Rectal smooth muscle tissue (tissue), 1 donor: ENCODE measurements around the gene RSPO1.

Experiments
- H3K27ac ChIP-seq: one replicate; pipeline ENCODE4 v1.7.0; 2013; ENCODE audit warnings: low read depth, low read length, inconsistent platforms
- H3K27me3 ChIP-seq: one replicate; pipeline ENCODE4 v1.7.0; 2013; ENCODE audit warnings: low read length; ENCODE audit not compliant: control insufficient read depth, insufficient read depth
- H3K36me3 ChIP-seq: one replicate; pipeline ENCODE4 v1.7.0; 2013; ENCODE audit warnings: low read length; ENCODE audit not compliant: control insufficient read depth, insufficient read depth
- H3K4me1 ChIP-seq: one replicate; pipeline ENCODE4 v1.7.0; 2013; ENCODE audit warnings: low read length; ENCODE audit not compliant: control insufficient read depth, insufficient read depth
- H3K4me3 ChIP-seq: one replicate; pipeline ENCODE4 v1.7.0; 2013; ENCODE audit warnings: low read length
- H3K9ac ChIP-seq: one replicate; pipeline ENCODE4 v1.7.0; 2013; ENCODE audit warnings: low read length

The RSPO1 gene

DNA sequence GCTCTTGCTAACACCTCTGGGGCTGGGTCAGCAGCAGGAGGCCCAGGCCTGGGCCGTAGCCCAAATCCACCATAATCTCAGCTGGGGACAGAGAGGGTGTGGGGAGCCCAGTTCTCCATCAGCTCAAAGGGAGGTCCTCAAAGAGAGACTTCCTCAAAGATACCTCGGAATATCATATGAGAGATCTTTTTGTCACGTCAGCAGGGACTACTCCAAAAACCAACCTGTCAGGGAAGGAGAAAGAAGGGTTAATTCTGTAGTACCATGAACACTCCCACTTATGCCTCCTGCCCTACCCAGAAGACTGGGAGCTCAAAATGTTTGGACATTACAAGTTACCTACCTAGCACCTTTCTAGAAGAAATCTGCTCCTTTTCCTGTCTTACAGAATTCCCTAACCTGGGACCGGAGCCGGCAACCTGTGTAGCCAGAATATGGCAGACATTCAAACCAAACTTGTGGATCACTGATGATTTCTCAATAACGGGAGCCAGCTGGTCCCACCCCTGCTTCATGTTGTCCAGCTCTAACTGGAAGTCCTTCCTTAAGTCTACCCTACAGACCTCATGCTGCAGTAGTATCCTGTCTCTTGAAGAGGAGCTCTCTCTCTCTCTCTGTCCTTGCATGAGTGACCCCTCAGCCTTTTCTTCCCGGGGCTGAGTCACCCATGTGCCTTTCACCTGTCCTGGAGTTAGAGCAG lies 4.8 kb downstream of the RSPO1 start:
- Histone ChIP-seq H3K27ac (no peak overlapping the region), H3K27me3 (peaks cover 21% of the 10 kb centered on the region), H3K4me1 (no peaks in the 10 kb centered on the region), H3K4me3 (no peak overlapping the region), H3K9ac (no peak overlapping the region), H3K36me3 (no peaks in the 10 kb centered on the region)

DNA sequence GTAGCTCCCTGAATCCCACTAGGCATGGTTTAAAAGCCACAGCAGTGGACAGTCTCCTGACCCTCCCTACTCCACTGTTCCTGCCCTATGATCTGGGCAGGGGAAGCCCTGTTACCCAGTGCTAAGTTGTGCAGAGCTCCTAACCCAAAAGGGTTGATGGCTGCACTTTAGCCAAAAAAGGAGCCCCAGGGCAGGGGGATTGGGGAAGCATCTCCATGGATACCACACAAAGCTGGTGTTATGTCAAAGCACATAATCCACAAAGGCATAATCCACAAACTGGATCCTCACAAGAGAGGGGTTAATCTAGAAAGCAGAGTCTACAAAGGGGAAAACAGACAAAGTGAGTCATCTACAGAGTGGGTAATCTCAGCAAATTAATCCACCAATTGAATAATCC lies 5.7 kb downstream of the RSPO1 start:
- no peak overlapping the region for H3K4me3 ChIP-seq
- H3K27me3 ChIP-seq, result peaks cover 17% of the 10 kb centered on the region
- no peak overlapping the region for H3K27ac ChIP-seq
- no peak overlapping the region for H3K9ac ChIP-seq
- no peaks in the 10 kb centered on the region for H3K36me3 ChIP-seq
- no peaks in the 10 kb centered on the region for H3K4me1 ChIP-seq

DNA sequence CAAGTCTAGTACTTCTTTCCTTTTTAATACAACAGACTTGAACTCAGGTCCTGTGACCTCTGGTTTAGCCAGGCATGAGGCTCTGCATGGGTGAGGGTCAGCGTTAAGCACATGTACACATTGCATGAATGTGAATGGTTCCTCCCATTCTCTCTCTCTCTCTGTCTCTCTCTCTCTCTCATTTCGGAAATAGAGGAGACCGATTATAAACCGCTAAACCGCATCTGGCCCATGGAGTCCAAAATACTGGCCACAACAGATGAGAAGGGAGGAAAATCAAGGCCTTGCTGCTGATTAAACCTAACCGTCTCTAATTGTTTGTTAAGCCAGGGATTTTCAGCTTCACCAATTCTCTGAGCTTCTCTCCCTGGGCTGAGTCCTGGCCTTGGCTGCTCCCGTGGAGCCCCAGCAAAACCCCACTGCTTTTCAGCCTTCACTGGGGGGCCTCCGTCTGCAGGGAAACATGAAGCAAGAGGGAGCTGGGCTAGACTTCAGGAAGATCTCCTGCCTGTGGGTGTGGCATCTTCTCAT lies 6.6 kb downstream of the RSPO1 start:
- Histone ChIP-seq H3K4me3 (no peak overlapping the region), H3K4me1 (no peaks in the 10 kb centered on the region), H3K9ac (no peak overlapping the region), H3K27me3 (peaks cover 9% of the 10 kb centered on the region), H3K27ac (no peak overlapping the region), H3K36me3 (no peaks in the 10 kb centered on the region)

DNA sequence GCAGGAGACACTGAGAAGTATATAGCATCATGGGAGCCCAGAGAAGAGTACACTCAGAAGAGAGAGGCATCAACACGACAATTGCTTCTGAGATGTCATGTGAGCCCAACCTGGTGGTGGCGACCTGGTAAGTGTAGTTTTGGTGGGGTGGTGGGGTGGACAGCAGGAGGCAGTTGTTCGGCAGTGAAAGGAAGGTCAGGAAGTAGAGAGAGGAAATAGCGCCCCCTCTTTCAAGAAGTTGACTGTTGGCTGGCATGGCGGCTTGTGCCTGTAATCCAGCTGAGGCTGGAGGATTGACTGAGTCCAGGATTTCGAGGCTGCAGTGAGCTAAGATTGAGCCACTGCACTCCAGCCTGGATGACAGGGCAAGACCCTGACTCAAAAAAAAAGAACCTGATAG lies 12.6 kb downstream of the RSPO1 start:
- Histone ChIP-seq H3K4me3 (no peak overlapping the region), H3K9ac (no peak overlapping the region), H3K27me3 (no peaks in the 10 kb centered on the region), H3K36me3 (no peaks in the 10 kb centered on the region), H3K4me1 (no peaks in the 10 kb centered on the region), H3K27ac (no peak overlapping the region)

DNA sequence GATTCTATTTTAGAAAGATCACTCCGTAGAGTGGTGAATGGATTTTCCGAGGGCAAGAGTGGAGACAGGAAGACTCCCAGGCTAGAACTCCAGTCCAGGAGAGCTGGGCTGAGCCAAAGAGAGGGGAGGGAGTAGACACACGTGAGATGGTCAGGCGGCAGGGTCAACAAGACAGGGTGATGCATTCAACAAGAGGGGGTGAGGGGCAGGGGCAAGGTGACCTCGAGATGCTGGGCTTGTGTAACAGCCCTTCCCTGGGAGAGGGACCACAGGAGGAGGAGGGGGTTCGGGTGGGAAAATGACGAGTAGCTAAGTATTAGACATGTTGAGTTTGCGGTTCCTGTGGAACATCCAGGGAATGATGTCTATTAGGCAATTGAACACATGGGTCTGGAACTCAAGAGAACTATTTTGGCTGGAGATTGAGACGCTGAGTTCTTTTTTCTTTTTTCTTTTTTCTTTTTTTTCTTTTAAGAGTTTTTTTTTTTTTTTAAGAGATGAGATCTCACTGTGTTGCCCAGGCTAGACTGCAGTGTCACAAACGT lies 13.3 kb downstream of the RSPO1 start:
- H3K9ac ChIP-seq, result no peak overlapping the region
- H3K27me3 ChIP-seq, result no peaks in the 10 kb centered on the region
- H3K4me1 ChIP-seq, result no peaks in the 10 kb centered on the region
- H3K4me3 ChIP-seq, result no peak overlapping the region
- no peak overlapping the region for H3K27ac ChIP-seq
- no peaks in the 10 kb centered on the region for H3K36me3 ChIP-seq

DNA sequence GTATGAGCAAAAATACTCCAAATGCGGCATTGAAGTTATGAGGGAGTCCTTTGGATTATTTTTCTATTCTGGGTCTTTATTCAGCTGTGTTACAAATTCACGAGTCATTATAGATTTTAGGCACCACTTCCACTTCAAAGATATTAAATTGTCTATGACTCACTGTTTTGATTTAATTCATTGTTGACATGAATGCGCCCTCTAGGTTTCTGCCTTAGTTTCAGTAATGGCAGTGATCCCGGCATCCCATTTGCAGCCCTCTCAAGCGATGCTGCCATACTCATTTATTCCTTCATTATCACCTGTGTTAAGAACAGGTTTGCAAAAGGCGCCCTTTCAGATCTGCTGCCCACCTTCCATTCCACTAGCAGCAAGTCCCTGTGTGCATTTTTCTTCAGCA lies 14.0 kb downstream of the RSPO1 start:
- Histone ChIP-seq H3K4me3 (no peak overlapping the region), H3K4me1 (no peaks in the 10 kb centered on the region), H3K36me3 (no peaks in the 10 kb centered on the region), H3K9ac (no peak overlapping the region), H3K27me3 (peaks cover 5% of the 10 kb centered on the region), H3K27ac (no peak overlapping the region)

DNA sequence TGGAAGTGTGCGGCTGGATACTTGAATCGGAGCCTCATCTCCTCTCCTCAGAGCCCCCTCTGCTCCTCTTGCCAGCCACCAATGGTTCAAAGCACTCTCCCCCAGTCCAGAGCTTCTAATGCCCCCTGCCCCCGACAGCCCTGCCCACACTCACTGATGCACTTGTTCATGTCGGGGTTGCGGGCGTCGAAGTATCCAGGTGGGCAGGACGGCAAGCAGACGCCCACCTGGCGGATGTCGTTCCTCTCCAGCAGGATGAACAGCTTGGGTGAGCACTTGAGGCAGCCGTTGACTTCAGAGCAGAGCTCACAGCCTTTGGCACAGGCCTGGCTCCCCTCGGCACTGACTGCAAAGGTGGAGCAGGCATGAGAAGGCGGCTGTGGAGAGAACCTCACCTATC lies 18.4 kb downstream of the RSPO1 start:
- peaks cover 5% of the 10 kb centered on the region for H3K27me3 ChIP-seq
- no peak overlapping the region for H3K9ac ChIP-seq
- H3K27ac ChIP-seq, result no peak overlapping the region
- no peaks in the 10 kb centered on the region for H3K4me1 ChIP-seq
- H3K4me3 ChIP-seq, result no peak overlapping the region
- H3K36me3 ChIP-seq, result no peaks in the 10 kb centered on the region

DNA sequence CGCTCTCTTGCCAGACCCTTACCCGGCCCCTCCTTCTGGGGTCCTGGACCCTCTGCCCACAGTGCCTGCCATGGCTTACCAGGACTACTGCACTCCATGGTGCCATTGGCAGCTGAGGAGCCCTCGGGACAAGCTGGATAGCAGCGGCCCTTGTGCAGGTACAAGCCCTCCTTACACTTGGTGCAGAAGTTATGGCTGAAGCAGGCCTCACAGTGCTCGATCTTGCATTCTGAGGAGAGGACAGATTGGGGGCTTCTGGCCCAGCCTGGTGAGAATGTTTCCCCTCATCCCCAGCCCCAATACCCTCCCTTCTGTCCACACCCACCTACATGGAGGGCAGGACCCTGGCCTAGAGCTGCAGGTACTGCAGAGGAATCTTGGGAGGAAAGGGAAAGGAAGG lies 20.6 kb downstream of the RSPO1 start:
- Histone ChIP-seq H3K9ac (no peak overlapping the region), H3K4me3 (no peak overlapping the region), H3K4me1 (no peaks in the 10 kb centered on the region), H3K27me3 (peaks cover 5% of the 10 kb centered on the region), H3K27ac (no peak overlapping the region), H3K36me3 (no peaks in the 10 kb centered on the region)

DNA sequence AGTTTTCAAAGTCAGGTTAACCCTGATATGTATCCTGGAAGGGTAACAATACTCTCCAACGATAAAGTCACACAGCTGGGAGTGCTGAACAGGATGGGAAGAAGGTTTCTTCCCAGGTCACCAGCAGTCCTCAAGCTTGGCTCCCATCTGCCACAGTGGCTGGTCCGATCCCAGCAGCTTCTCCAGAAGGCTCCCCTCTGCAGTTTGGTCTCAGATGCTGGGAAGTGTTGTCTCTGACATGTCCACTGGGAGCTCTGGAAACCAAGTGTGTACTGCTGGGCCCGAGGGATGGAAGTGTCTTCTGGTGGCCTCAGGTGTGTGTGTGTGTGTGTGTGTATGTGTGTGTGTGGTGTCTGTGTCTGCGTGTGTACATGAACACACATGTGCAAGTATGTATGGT lies 22.5 kb downstream of the RSPO1 start:
- Histone ChIP-seq H3K9ac (no peak overlapping the region), H3K4me3 (no peak overlapping the region), H3K4me1 (peaks cover 4% of the 10 kb centered on the region), H3K36me3 (no peaks in the 10 kb centered on the region), H3K27me3 (peaks cover 5% of the 10 kb centered on the region), H3K27ac (no peak overlapping the region)

DNA sequence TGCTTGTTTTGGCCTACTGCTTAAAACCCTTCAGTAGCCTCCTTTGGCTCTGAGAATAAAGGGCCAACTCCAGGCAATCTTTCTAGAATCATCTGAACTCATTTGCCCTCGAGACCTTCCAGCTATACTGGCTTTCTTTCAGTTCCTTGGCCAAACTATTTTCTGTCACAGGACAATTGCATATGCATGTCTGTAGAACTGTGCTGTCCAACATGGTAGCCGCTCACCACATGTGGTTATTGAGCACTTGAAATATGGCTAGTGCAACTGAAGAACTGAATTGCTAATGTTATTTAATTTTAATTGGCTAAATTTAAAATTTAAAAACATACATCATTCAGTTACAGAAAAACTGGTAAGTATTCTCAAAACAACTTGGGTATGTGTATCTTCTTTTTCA lies 24.7 kb downstream of the RSPO1 start:
- no peaks in the 10 kb centered on the region for H3K27me3 ChIP-seq
- H3K9ac ChIP-seq, result no peak overlapping the region
- no peaks in the 10 kb centered on the region for H3K36me3 ChIP-seq
- H3K27ac ChIP-seq, result no peak overlapping the region
- H3K4me3 ChIP-seq, result no peak overlapping the region
- H3K4me1 ChIP-seq, result peaks cover 12% of the 10 kb centered on the region

DNA sequence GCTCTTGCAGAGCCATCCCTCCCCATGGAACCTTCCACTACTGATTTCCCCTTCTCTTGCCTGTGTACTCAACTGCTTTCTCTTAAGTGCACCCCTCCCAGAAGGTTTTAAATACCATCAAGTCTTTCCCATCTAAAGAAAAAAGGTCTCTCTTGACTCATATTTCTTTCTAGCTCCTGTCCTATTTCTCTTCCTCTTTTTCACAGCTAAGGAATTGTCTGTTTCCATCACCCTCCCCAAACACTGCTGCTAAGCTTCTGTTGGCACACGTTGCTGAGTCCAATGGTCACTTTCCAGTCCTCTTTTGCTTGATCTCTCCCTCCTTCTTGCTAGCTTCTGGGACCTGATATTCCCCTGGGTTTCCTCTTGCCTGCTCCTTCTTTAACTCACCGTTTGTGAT lies 25.7 kb downstream of the RSPO1 start:
- Histone ChIP-seq H3K27ac (no peak overlapping the region), H3K36me3 (no peaks in the 10 kb centered on the region), H3K9ac (no peak overlapping the region), H3K27me3 (no peaks in the 10 kb centered on the region), H3K4me3 (no peak overlapping the region), H3K4me1 (peaks cover 13% of the 10 kb centered on the region)

DNA sequence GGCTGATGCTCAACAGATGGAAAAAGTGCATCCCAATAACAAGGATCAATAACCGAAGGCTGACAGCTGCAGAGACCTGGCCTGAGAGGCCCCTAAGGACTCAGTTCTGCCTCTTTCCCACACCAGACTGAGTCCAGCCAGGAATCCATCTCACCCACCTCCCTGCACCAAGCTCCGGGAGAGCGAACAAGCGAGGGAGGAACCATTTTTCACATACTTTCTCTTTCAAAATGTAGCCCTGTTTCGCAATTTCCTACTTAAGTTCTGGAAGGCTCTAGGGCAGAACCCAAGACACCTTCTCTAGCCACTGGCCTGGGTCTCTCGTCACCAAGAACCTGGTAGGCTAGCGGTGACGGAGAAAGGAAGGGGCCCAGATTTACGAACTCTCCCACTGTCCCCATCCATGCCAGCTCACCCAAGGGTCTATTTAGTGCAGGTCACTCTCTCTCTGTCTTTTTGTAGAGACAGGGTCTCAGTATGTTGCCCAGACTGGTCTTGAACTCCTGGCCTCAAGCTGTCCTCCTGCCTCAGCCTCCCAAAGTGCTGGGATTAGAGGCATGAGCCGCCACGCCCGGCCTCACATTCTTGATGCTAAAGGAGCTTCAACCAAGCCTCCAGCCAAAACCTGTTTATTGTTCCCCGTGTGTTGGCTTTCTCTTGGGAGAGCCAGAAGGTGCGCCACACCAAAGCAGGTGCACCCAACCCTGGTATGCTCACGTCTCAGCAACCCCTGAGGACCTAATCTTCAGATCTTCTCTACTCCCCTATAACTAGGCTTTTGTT lies 28.0 kb downstream of the RSPO1 start:
- Histone ChIP-seq H3K9ac (no peak overlapping the region), H3K27ac (no peak overlapping the region), H3K4me1 (peaks cover 13% of the 10 kb centered on the region), H3K27me3 (no peaks in the 10 kb centered on the region), H3K4me3 (no peak overlapping the region), H3K36me3 (no peaks in the 10 kb centered on the region)
